ENCODE measurements around the gene PRDM15.

- TF ChIP-seq, protein P1, sequence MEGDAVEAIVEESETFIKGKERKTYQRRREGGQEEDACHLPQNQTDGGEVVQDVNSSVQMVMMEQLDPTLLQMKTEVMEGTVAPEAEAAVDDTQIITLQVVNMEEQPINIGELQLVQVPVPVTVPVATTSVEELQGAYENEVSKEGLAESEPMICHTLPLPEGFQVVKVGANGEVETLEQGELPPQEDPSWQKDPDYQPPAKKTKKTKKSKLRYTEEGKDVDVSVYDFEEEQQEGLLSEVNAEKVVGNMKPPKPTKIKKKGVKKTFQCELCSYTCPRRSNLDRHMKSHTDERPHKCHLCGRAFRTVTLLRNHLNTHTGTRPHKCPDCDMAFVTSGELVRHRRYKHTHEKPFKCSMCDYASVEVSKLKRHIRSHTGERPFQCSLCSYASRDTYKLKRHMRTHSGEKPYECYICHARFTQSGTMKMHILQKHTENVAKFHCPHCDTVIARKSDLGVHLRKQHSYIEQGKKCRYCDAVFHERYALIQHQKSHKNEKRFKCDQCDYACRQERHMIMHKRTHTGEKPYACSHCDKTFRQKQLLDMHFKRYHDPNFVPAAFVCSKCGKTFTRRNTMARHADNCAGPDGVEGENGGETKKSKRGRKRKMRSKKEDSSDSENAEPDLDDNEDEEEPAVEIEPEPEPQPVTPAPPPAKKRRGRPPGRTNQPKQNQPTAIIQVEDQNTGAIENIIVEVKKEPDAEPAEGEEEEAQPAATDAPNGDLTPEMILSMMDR (conservative IDR thresholded peaks at IDR 0.05; ENCODE audit: low read depth in 2 of 2), result no peak
- TF ChIP-seq REST (IDR thresholded peaks at IDR 0.05; ENCODE audit: unreplicated experiment) (no peak), POLR2AphosphoS5 (IDR thresholded peaks at IDR 0.05; ENCODE audit: low read depth) (no peak)
These were observed 9.7 kb upstream of the PRDM15 start for GRCh38 chr21:41888749-41889376.

Measured in GM23338 (cell line).